Loucy (cell line): ENCODE data around the gene TMEM97.

Source experiments
- EZH2phosphoT487 ChIP-seq: fragments of 200-600 bp; IDR thresholded peaks from 2 replicates; pipeline ENCODE4 v1.6.1; 2018; ENCODE audit warnings: antibody characterized with exemption, mild to moderate bottlenecking, moderate library complexity, borderline replicate concordance
- TF ChIP-seq, protein P1 (sequence below): fragments of 200-600 bp; sonication (generic); conservative IDR thresholded peaks from 2 replicates; pipeline ENCODE4 v1.5.1; 2014; ENCODE audit warnings: mild to moderate bottlenecking, antibody characterized with exemption, low read length

DNA sequence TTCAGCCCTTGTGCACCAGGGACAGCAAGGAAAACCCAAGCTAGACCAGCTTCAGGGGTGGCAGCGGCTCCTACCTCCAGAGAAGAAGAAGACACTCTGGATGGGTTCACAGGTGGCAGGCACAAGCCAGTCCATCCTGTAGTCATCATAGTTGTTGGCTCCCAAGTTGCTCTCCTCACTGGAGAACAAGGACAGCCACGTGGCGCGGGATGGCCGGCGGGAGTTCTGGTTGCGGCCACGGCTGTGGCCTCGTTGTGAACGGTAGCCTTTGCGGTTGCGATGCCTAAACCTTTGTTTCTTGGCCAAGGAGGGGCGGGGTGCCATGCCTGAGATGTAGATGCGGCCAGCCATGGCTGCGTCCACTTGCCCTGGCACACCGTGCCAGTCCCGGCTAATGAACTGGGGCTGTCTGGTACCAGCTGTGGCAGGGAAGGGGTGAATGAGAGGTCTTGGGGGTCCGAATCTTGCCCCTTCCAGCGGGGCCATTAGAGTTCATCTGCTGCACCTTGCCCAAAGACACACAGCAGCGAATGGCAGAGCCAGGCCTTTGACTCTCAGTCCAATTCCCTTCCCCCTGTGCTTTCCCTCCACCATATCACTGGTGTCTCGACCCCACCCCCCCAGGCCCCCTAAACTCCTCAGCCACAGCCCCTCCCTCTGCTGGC lies 48.8 kb downstream of the TMEM97 start:
- TF ChIP-seq, protein P1, sequence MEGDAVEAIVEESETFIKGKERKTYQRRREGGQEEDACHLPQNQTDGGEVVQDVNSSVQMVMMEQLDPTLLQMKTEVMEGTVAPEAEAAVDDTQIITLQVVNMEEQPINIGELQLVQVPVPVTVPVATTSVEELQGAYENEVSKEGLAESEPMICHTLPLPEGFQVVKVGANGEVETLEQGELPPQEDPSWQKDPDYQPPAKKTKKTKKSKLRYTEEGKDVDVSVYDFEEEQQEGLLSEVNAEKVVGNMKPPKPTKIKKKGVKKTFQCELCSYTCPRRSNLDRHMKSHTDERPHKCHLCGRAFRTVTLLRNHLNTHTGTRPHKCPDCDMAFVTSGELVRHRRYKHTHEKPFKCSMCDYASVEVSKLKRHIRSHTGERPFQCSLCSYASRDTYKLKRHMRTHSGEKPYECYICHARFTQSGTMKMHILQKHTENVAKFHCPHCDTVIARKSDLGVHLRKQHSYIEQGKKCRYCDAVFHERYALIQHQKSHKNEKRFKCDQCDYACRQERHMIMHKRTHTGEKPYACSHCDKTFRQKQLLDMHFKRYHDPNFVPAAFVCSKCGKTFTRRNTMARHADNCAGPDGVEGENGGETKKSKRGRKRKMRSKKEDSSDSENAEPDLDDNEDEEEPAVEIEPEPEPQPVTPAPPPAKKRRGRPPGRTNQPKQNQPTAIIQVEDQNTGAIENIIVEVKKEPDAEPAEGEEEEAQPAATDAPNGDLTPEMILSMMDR = no peak
- no peak for TF ChIP-seq EZH2phosphoT487
